Measurements from ENCODE around the gene WDFY2. TPM values are rescaled to one million over a fixed set of nuclear protein-coding genes. Genes with fewer than 3 reads are reported as not detected.

Gene WDFY2
- total RNA-seq, 1 experiment from 2014 or later = 25.7 TPM

- no peak for TF ChIP-seq OVOL2 (CRISPR knock-in tag; IDR thresholded peaks at IDR 0.05; ENCODE audit: borderline replicate concordance)
- no peak for TF ChIP-seq NFE2L1 (CRISPR knock-in tag; IDR thresholded peaks at IDR 0.05)
- TF ChIP-seq FOXP1 (CRISPR knock-in tag; IDR thresholded peaks at IDR 0.05; ENCODE audit: borderline replicate concordance) = no peak
- no peak for TF ChIP-seq GABPB1 (CRISPR knock-in tag; IDR thresholded peaks at IDR 0.05)
- TF ChIP-seq ZNF121 (CRISPR knock-in tag; IDR thresholded peaks at IDR 0.05) = no peak
- TF ChIP-seq E2F4 (CRISPR knock-in tag; IDR thresholded peaks at IDR 0.05; ENCODE audit: borderline replicate concordance, low read depth) = no peak
- no peak for TF ChIP-seq GTF2I (CRISPR knock-in tag; conservative IDR thresholded peaks at IDR 0.05)
- no peak for TF ChIP-seq ELF4 (CRISPR knock-in tag; IDR thresholded peaks at IDR 0.05; ENCODE audit: low read depth)
- no peak for TF ChIP-seq STAT6 (CRISPR knock-in tag; conservative IDR thresholded peaks at IDR 0.05; ENCODE audit: low read depth)
- no peak for TF ChIP-seq TCF7 (CRISPR knock-in tag; IDR thresholded peaks at IDR 0.05; ENCODE audit: low read depth)
- no peak for TF ChIP-seq ZNF263 (CRISPR knock-in tag; IDR thresholded peaks at IDR 0.05; ENCODE audit: low read depth)
- TF ChIP-seq SP1 (CRISPR knock-in tag; conservative IDR thresholded peaks at IDR 0.05) = no peak
These were observed 10.2 kb downstream of the WDFY2 start (continued) for GRCh38 chr13:51594432-51594831.

GRCh38 chr13:51595416-51595815, 11.2 kb downstream of the WDFY2 start:
- H3K27me3 Mint-ChIP-seq (ENCODE audit: low read depth) = no peaks in the 10 kb centered on the region
- H3K36me3 Mint-ChIP-seq = no peaks in the 10 kb centered on the region
- ChIA-PET POLR2A (no interaction called here), CTCF (interaction anchor here (0.9 to 1.4 kb wide), 2 partner anchors 10 to 202 kb away, joined by 3 read pairs; no protein-coding TSS in a partner anchor)
- H3K4me1 Mint-ChIP-seq = peaks cover 71% of the 10 kb centered on the region
- H3K4me3 Mint-ChIP-seq = no peak overlapping the region
- DNase-seq (ENCODE audit: low spot score) = no peak
- no peak for ATAC-seq
- peak overlapping the region; percentile 67 for H3K27ac Mint-ChIP-seq
- H3K9me3 Mint-ChIP-seq = no peaks in the 10 kb centered on the region
- TF ChIP-seq MAX (CRISPR knock-in tag; IDR thresholded peaks at IDR 0.05) (no peak), AR (CRISPR knock-in tag; IDR thresholded peaks at IDR 0.05) (no peak), FOXJ3 (CRISPR knock-in tag; IDR thresholded peaks at IDR 0.05; ENCODE audit: borderline replicate concordance) (no peak), SMAD4 (CRISPR knock-in tag; IDR thresholded peaks at IDR 0.05) (no peak), KAT7 (CRISPR knock-in tag; IDR thresholded peaks at IDR 0.05; ENCODE audit: borderline replicate concordance) (no peak), TCF7 (CRISPR knock-in tag; IDR thresholded peaks at IDR 0.05; ENCODE audit: low read depth) (no peak), ZNF416 (CRISPR knock-in tag; IDR thresholded peaks at IDR 0.05) (no peak)

- Mint-ChIP-seq H3K4me1 (peaks cover 69% of the 10 kb centered on the region), H3K4me3 (no peak overlapping the region), H3K9me3 (no peaks in the 10 kb centered on the region), H3K36me3 (no peaks in the 10 kb centered on the region), H3K27ac (peak overlapping the region; percentile 40), H3K27me3 (ENCODE audit: low read depth) (no peaks in the 10 kb centered on the region)
- DNase-seq (ENCODE audit: low spot score) (no peak), ATAC-seq (no peak)
- CTCF ChIA-PET = no interaction called here
- POLR2A ChIA-PET = no interaction called here
- TF ChIP-seq ATF1 (CRISPR knock-in tag; IDR thresholded peaks at IDR 0.05) (no peak), ZNF532 (CRISPR knock-in tag; IDR thresholded peaks at IDR 0.05; ENCODE audit: borderline replicate concordance) (no peak), SOX15 (CRISPR knock-in tag; IDR thresholded peaks at IDR 0.05) (no peak), CDX4 (CRISPR knock-in tag; IDR thresholded peaks at IDR 0.05; ENCODE audit: borderline replicate concordance) (no peak)
These were observed 12.3 kb downstream of the WDFY2 start for GRCh38 chr13:51596541-51596940.

All from WTC11 (cell line).